HEK293 (cell line): ENCODE data around the gene HOXA10.
A peak's percentile ranks its signal among the peaks of the same experiment; 100 is the strongest.

Experiments
- BCL11B ChIP-seq: fragments of 450-650 bp; formaldehyde crosslinking; IDR thresholded peaks from 2 replicates; pipeline ENCODE4 v1.5.1; 2016; ENCODE audit warnings: low read depth, missing biosample characterization, missing genetic modification characterization
- FEZF1 ChIP-seq: fragments of 450-650 bp; formaldehyde crosslinking; IDR thresholded peaks from 2 replicates; pipeline ENCODE4 v1.5.1; 2016; ENCODE audit warnings: missing biosample characterization, missing genetic modification characterization
- IKZF3 ChIP-seq: fragments of 450-650 bp; IDR thresholded peaks from 2 replicates; pipeline ENCODE4 v1.5.0; 2018; ENCODE audit warnings: missing biosample characterization, mild to moderate bottlenecking, missing genetic modification characterization, moderate library complexity
- KLF1 ChIP-seq: fragments of 450-650 bp; formaldehyde crosslinking; IDR thresholded peaks from 2 replicates; pipeline ENCODE4 v1.5.1; 2016; ENCODE audit warnings: missing biosample characterization, missing genetic modification characterization
- OSR2 ChIP-seq: fragments of 450-650 bp; formaldehyde crosslinking; IDR thresholded peaks from 2 replicates; pipeline ENCODE4 v1.5.1; 2016; ENCODE audit warnings: missing biosample characterization, missing genetic modification characterization
- SCRT1 ChIP-seq: fragments of 450-650 bp; formaldehyde crosslinking; IDR thresholded peaks from 2 replicates; pipeline ENCODE4 v1.5.1; 2016; ENCODE audit warnings: missing biosample characterization, missing genetic modification characterization, borderline replicate concordance
- ZNF121 ChIP-seq: fragments of 450-650 bp; formaldehyde crosslinking; IDR thresholded peaks from 2 replicates; pipeline ENCODE4 v1.5.1; 2016; ENCODE audit warnings: missing biosample characterization, missing genetic modification characterization
- ZNF2 ChIP-seq: fragments of 450-650 bp; formaldehyde crosslinking; IDR thresholded peaks from 2 replicates; pipeline ENCODE4 v1.5.1; 2016; ENCODE audit warnings: missing biosample characterization, missing genetic modification characterization
- ZNF366 ChIP-seq: fragments of 450-650 bp; formaldehyde crosslinking; conservative IDR thresholded peaks from 2 replicates; pipeline ENCODE4 v1.5.1; 2016; ENCODE audit warnings: missing biosample characterization, missing genetic modification characterization
- ZNF37A ChIP-seq: fragments of 450-650 bp; IDR thresholded peaks from 2 replicates; pipeline ENCODE4 v1.5.1; 2018; ENCODE audit warnings: missing biosample characterization, missing genetic modification characterization
- ZNF416 ChIP-seq: fragments of 450-650 bp; formaldehyde crosslinking; IDR thresholded peaks from 2 replicates; pipeline ENCODE4 v1.5.1; 2016; ENCODE audit warnings: missing biosample characterization, missing genetic modification characterization
- ZNF624 ChIP-seq: fragments of 450-650 bp; formaldehyde crosslinking; IDR thresholded peaks from 2 replicates; pipeline ENCODE4 v1.5.1; 2017; ENCODE audit warnings: missing biosample characterization, missing genetic modification characterization
- TF ChIP-seq, protein P1 (sequence below): fragments of 450-650 bp; formaldehyde crosslinking; IDR thresholded peaks from 2 replicates; pipeline ENCODE4 v1.5.1; 2016; ENCODE audit warnings: missing biosample characterization, missing genetic modification characterization, borderline replicate concordance
- TF ChIP-seq, protein P2 (sequence below): fragments of 450-650 bp; formaldehyde crosslinking; IDR thresholded peaks from 2 replicates; pipeline ENCODE4 v1.5.1; 2017; ENCODE audit warnings: missing biosample characterization, missing genetic modification characterization
- TF ChIP-seq, protein P3 (sequence below): fragments of 450-650 bp; formaldehyde crosslinking; IDR thresholded peaks from 2 replicates; pipeline ENCODE4 v1.5.1; 2017; ENCODE audit warnings: missing biosample characterization, missing genetic modification characterization

The HOXA10 gene

DNA sequence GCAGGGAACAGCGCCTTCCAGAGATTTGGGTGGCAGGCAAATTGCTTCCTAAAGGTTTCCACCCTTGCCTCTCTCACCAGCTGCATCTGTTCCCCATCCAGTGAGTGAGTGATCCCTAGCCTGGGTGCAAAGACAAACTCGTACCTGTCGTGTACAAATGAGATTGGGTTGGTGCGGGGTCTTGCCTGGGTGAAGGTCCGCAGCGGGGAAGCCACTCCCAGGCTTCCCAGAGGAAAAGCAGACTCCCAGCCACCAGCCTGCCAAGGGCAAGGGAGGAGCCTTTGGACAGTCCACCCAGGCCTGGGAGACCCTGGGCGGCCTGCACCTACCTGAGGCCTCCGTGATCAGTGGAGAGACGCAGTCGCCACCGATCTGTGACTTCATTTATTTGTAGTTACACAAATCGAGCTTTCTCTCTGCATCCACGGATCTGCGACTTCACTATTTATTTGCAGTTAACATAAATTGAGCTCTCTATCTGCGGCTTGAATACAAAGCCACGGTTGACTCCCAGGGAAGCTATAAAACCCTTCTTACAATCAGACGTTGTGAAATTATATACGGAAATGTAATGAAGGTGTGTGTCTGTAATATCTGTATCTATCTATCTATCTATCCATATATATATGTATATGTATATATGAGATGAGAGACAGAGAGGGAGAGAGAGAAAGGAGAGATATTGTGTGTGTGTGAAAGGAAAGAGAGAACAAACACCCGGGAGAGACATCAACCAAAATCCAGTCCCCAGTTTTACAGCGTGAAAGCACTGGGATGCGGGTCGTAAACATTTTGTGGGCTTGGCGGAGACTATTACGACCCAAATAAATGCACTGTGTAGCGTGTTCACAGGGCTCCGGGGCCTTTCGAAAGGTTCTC, 14.6 kb downstream of the HOXA10 start (continued):
- TF ChIP-seq, protein P1, sequence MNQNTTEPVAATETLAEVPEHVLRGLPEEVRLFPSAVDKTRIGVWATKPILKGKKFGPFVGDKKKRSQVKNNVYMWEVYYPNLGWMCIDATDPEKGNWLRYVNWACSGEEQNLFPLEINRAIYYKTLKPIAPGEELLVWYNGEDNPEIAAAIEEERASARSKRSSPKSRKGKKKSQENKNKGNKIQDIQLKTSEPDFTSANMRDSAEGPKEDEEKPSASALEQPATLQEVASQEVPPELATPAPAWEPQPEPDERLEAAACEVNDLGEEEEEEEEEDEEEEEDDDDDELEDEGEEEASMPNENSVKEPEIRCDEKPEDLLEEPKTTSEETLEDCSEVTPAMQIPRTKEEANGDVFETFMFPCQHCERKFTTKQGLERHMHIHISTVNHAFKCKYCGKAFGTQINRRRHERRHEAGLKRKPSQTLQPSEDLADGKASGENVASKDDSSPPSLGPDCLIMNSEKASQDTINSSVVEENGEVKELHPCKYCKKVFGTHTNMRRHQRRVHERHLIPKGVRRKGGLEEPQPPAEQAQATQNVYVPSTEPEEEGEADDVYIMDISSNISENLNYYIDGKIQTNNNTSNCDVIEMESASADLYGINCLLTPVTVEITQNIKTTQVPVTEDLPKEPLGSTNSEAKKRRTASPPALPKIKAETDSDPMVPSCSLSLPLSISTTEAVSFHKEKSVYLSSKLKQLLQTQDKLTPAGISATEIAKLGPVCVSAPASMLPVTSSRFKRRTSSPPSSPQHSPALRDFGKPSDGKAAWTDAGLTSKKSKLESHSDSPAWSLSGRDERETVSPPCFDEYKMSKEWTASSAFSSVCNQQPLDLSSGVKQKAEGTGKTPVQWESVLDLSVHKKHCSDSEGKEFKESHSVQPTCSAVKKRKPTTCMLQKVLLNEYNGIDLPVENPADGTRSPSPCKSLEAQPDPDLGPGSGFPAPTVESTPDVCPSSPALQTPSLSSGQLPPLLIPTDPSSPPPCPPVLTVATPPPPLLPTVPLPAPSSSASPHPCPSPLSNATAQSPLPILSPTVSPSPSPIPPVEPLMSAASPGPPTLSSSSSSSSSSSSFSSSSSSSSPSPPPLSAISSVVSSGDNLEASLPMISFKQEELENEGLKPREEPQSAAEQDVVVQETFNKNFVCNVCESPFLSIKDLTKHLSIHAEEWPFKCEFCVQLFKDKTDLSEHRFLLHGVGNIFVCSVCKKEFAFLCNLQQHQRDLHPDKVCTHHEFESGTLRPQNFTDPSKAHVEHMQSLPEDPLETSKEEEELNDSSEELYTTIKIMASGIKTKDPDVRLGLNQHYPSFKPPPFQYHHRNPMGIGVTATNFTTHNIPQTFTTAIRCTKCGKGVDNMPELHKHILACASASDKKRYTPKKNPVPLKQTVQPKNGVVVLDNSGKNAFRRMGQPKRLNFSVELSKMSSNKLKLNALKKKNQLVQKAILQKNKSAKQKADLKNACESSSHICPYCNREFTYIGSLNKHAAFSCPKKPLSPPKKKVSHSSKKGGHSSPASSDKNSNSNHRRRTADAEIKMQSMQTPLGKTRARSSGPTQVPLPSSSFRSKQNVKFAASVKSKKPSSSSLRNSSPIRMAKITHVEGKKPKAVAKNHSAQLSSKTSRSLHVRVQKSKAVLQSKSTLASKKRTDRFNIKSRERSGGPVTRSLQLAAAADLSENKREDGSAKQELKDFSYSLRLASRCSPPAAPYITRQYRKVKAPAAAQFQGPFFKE (tag by site-specific recombination), result no peak
- TF ChIP-seq ZNF624 (tag by site-specific recombination) (no peak), ZNF416 (tag by site-specific recombination) (no peak), KLF1 (tag by site-specific recombination) (no peak), ZNF366 (tag by site-specific recombination) (peak; percentile 66), ZNF37A (tag by site-specific recombination) (no peak), BCL11B (tag by site-specific recombination) (no peak), SCRT1 (tag by site-specific recombination) (no peak), ZNF121 (tag by site-specific recombination) (no peak), OSR2 (tag by site-specific recombination) (no peak), FEZF1 (tag by site-specific recombination) (no peak; the same call in 1 of the 2 replicates), ZNF2 (no peak), IKZF3 (tag by site-specific recombination) (peak; percentile 59; the same call in 1 of the 2 replicates)
- TF ChIP-seq, protein P2, sequence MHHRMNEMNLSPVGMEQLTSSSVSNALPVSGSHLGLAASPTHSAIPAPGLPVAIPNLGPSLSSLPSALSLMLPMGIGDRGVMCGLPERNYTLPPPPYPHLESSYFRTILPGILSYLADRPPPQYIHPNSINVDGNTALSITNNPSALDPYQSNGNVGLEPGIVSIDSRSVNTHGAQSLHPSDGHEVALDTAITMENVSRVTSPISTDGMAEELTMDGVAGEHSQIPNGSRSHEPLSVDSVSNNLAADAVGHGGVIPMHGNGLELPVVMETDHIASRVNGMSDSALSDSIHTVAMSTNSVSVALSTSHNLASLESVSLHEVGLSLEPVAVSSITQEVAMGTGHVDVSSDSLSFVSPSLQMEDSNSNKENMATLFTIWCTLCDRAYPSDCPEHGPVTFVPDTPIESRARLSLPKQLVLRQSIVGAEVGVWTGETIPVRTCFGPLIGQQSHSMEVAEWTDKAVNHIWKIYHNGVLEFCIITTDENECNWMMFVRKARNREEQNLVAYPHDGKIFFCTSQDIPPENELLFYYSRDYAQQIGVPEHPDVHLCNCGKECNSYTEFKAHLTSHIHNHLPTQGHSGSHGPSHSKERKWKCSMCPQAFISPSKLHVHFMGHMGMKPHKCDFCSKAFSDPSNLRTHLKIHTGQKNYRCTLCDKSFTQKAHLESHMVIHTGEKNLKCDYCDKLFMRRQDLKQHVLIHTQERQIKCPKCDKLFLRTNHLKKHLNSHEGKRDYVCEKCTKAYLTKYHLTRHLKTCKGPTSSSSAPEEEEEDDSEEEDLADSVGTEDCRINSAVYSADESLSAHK (tag by site-specific recombination), result no peak; the same call in 1 of the 2 replicates
- TF ChIP-seq, protein P3, sequence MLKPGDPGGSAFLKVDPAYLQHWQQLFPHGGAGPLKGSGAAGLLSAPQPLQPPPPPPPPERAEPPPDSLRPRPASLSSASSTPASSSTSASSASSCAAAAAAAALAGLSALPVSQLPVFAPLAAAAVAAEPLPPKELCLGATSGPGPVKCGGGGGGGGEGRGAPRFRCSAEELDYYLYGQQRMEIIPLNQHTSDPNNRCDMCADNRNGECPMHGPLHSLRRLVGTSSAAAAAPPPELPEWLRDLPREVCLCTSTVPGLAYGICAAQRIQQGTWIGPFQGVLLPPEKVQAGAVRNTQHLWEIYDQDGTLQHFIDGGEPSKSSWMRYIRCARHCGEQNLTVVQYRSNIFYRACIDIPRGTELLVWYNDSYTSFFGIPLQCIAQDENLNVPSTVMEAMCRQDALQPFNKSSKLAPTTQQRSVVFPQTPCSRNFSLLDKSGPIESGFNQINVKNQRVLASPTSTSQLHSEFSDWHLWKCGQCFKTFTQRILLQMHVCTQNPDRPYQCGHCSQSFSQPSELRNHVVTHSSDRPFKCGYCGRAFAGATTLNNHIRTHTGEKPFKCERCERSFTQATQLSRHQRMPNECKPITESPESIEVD (tag by site-specific recombination), result peak; percentile 39; the same call in 1 of the 2 replicates
